T-cell (primary cell): Measurements from ENCODE around the gene C1R. TPM values are rescaled to one million over a fixed set of nuclear protein-coding genes. Genes with fewer than 3 reads are reported as not detected.

Source experiments
- ATAC-seq, 4 experiments: fragments of 200-7000 bp in 3 of 4; fragments of 150-1000 bp in 1 of 4; cut with Tn5 transposase; replicated peaks in 1 of 4; 1 replicate in 3 of 4; 2 replicates in 1 of 4; pipeline ENCODE4 v1.10.0; 2021; ENCODE audit warnings: moderate library complexity in 3 of 4, mild to moderate bottlenecking in 2 of 4, moderate number of reproducible peaks in 1 of 4
- CTCF ChIA-PET, 2 donors: fragments of 300-600 bp; sonication (Branson Sonifier 250); formaldehyde crosslinking; loops; one replicate each; lab custom pipeline; 2022; ENCODE audit warnings: antibody characterized with exemption in 2 of 2; lab: Charles Lee
- POLR2A ChIA-PET, 2 donors: fragments of 300-600 bp; sonication (Branson Sonifier 250); formaldehyde crosslinking; loops; one replicate each; lab custom pipeline; 2022; ENCODE audit warnings: antibody characterized with exemption in 2 of 2; lab: Charles Lee
- DNase-seq, 35 experiments: peaks; one replicate each; pipeline versions ENCODE4 v3.0.0 to v3.0.0-alpha.2; 2013 to 2023
- H3K27ac ChIP-seq: one replicate; pipeline ENCODE4 v1.5.1; 2013; ENCODE audit warnings: low read length
- H3K27me3 ChIP-seq, 2 experiments: replicated peaks in 1 of 2; 1 replicate in 1 of 2; 2 replicates in 1 of 2; pipeline versions ENCODE4 v1.6.1 to v1.7.0; 2013; ENCODE audit warnings: low read length in 1 of 2, mixed read lengths in 1 of 2; ENCODE audit not compliant: control insufficient read depth in 2 of 2, insufficient read depth in 2 of 2; ENCODE audit errors: extremely low read depth in 1 of 2
- H3K36me3 ChIP-seq, 2 donors: 1 replicate in 1 of 2; 2 replicates in 1 of 2; pipeline versions ENCODE4 v1.6.1 to v1.7.0; 2013; ENCODE audit warnings: low read length in 1 of 2; ENCODE audit not compliant: control insufficient read depth in 2 of 2, insufficient read depth in 1 of 2; ENCODE audit errors: extremely low read depth in 1 of 2
- H3K4me1 ChIP-seq, 2 experiments: 1 replicate in 1 of 2; 2 replicates in 1 of 2; pipeline versions ENCODE4 v1.6.1 to v1.7.0; 2013; ENCODE audit warnings: low read length in 2 of 2, mixed read lengths in 1 of 2; ENCODE audit not compliant: insufficient read depth in 2 of 2, control insufficient read depth in 1 of 2; ENCODE audit errors: extremely low read depth in 1 of 2
- H3K4me3 ChIP-seq, 2 donors: 1 replicate in 1 of 2; 2 replicates in 1 of 2; pipeline versions ENCODE4 v1.5.1 to v1.7.0; 2013; ENCODE audit warnings: mild to moderate bottlenecking in 2 of 2, low read length in 1 of 2, moderate library complexity in 1 of 2; ENCODE audit not compliant: control insufficient read depth in 1 of 2; ENCODE audit errors: extremely low read depth in 1 of 2
- H3K9me3 ChIP-seq: 2 replicates; pipeline ENCODE4 v1.7.0; 2013
- H3K27ac Mint-ChIP-seq, 2 donors: one replicate each; pipeline ENCODE4 v1.8.0; 2020 to 2021; ENCODE audit warnings: mild to moderate bottlenecking in 2 of 2, mixed read lengths in 2 of 2
- H3K27me3 Mint-ChIP-seq, 2 donors: one replicate each; pipeline ENCODE4 v1.8.0; 2021 to 2022; ENCODE audit warnings: mixed read lengths in 2 of 2
- H3K36me3 Mint-ChIP-seq: one replicate; pipeline ENCODE4 v1.8.0; 2021; ENCODE audit warnings: mixed read lengths
- H3K4me1 Mint-ChIP-seq, 3 donors: one replicate each; pipeline ENCODE4 v1.8.0; 2020 to 2022; ENCODE audit warnings: mixed read lengths in 3 of 3, mild to moderate bottlenecking in 1 of 3
- H3K4me3 Mint-ChIP-seq, 3 donors: one replicate each; pipeline ENCODE4 v1.8.0; 2020 to 2022; ENCODE audit warnings: mild to moderate bottlenecking in 3 of 3, mixed read lengths in 3 of 3, moderate library complexity in 3 of 3
- H3K9me3 Mint-ChIP-seq, 3 donors: one replicate each; pipeline ENCODE4 v1.8.0; 2020 to 2022; ENCODE audit warnings: mixed read lengths in 3 of 3
- WGBS: methylation state at CpG from one replicate; pipeline ENCODE4 v1.1.5; 2013; ENCODE audit warnings: missing lambda C conversion rate; ENCODE audit not compliant: insufficient coverage; 5-methylcytosine and 5-hydroxymethylcytosine counted together
- total RNA-seq, 35 experiments: library from RNA in 6 of 35; stranded (reverse) in 6 of 35; fragments of 120-200 nt in 1 of 35; gene quantifications; one replicate each; pipeline versions ENCODE4 v1.2.1 to v1.2.4 and lab custom pipeline; 2013 to 2026

Gene C1R
- total RNA-seq, 5 donors from 2014 or later (not counting 1 experiment from before 2014, with no cell fraction given), result 2.2 to 5.9 (median 3.6) TPM

- Histone ChIP-seq H3K4me1 (no peaks in the 10 kb centered on the region), H3K27me3 (no peaks in the 10 kb centered on the region), H3K27ac (no peak overlapping the region), H3K9me3 (no peaks in the 10 kb centered on the region), H3K4me3 (no peak overlapping the region), H3K36me3 (peaks cover 0 to 5% of the 10 kb centered on the region in 2 donors)
- no peaks in the 10 kb centered on the region for H3K27me3 Mint-ChIP-seq
- ChIA-PET CTCF (no interaction called here), POLR2A (no interaction called here)
- H3K27ac Mint-ChIP-seq, result no peak overlapping the region
- peaks cover 18% of the 10 kb centered on the region for H3K36me3 Mint-ChIP-seq
- DNase-seq (no peak), ATAC-seq (no peak)
- H3K9me3 Mint-ChIP-seq, result no peaks in the 10 kb centered on the region
- no peak overlapping the region for H3K4me3 Mint-ChIP-seq
- no peaks in the 10 kb centered on the region for H3K4me1 Mint-ChIP-seq
- no CpG with 5 or more reads among the region's 5 CpGs for WGBS
Measured at GRCh38 chr12:7121324-7121723, 29.1 kb upstream of the C1R start.

GRCh38 chr12:7120166-7120565 is 27.9 kb upstream of the C1R start:
- H3K36me3 ChIP-seq, result peaks cover 0 to 17% of the 10 kb centered on the region in 2 donors
- no peak for ATAC-seq
- CTCF ChIA-PET, result no interaction called here

GRCh38 chr12:7118881-7119280 is 26.6 kb upstream of the C1R start:
- Mint-ChIP-seq H3K9me3 (no peaks in the 10 kb centered on the region), H3K27me3 (no peaks in the 10 kb centered on the region), H3K27ac (no peak overlapping the region), H3K36me3 (peaks cover 29% of the 10 kb centered on the region), H3K4me1 (peaks cover 0 to 3% (median 0%) of the 10 kb centered on the region in 3 donors), H3K4me3 (no peak overlapping the region)
- ChIA-PET CTCF (interaction anchor here in 1 of 2 donors (0.9 kb wide), 1 partner anchor 22 kb away, joined by 3 read pairs; no protein-coding TSS in a partner anchor), POLR2A (no interaction called here)
- Histone ChIP-seq H3K4me3 (no peak overlapping the region), H3K27me3 (no peaks in the 10 kb centered on the region), H3K4me1 (no peaks in the 10 kb centered on the region), H3K27ac (no peak overlapping the region), H3K9me3 (no peaks in the 10 kb centered on the region), H3K36me3 (peaks cover 0 to 25% of the 10 kb centered on the region in 2 donors)
- DNase-seq, result no peak
- no peak for ATAC-seq
- WGBS, result 88% methylated on average over 1 of the region's 3 CpGs

More at GRCh38 chr12:7120166-7120565, 27.9 kb upstream of the C1R start:
- WGBS, result 93% methylated on average over 5 of the region's 5 CpGs
- Mint-ChIP-seq H3K27me3 (no peaks in the 10 kb centered on the region), H3K27ac (no peak overlapping the region), H3K36me3 (peaks cover 24% of the 10 kb centered on the region), H3K4me1 (no peaks in the 10 kb centered on the region), H3K4me3 (no peak overlapping the region), H3K9me3 (no peaks in the 10 kb centered on the region)
- Histone ChIP-seq H3K27ac (no peak overlapping the region), H3K27me3 (no peaks in the 10 kb centered on the region), H3K4me3 (no peak overlapping the region), H3K4me1 (no peaks in the 10 kb centered on the region), H3K9me3 (no peaks in the 10 kb centered on the region)
- no peak for DNase-seq
- POLR2A ChIA-PET, result no interaction called here

GRCh38 chr12:7117670-7118069 is 25.4 kb upstream of the C1R start:
- no peak overlapping the region for H3K4me3 Mint-ChIP-seq
- H3K27me3 Mint-ChIP-seq, result no peaks in the 10 kb centered on the region
- Histone ChIP-seq H3K27me3 (no peaks in the 10 kb centered on the region), H3K27ac (no peak overlapping the region), H3K4me1 (peaks cover 2 to 6% of the 10 kb centered on the region in 2 experiments), H3K36me3 (peaks cover 0 to 25% of the 10 kb centered on the region in 2 donors), H3K4me3 (no peak overlapping the region), H3K9me3 (no peaks in the 10 kb centered on the region)
- peaks cover 5 to 9% (median 5%) of the 10 kb centered on the region in 3 donors for H3K4me1 Mint-ChIP-seq
- DNase-seq, result no peak
- POLR2A ChIA-PET, result no interaction called here
- peaks cover 33% of the 10 kb centered on the region for H3K36me3 Mint-ChIP-seq
- 86% methylated on average over 1 of the region's 3 CpGs for WGBS
- H3K27ac Mint-ChIP-seq, result no peak overlapping the region
- CTCF ChIA-PET, result no interaction called here
- ATAC-seq, result no peak
- no peaks in the 10 kb centered on the region for H3K9me3 Mint-ChIP-seq

- H3K27ac Mint-ChIP-seq, result no peak overlapping the region
- CTCF ChIA-PET, result no interaction called here
Measured at GRCh38 chr12:7116916-7117315, 24.7 kb upstream of the C1R start.

GRCh38 chr12:7116196-7116595 is 24.0 kb upstream of the C1R start:
- Mint-ChIP-seq H3K4me3 (no peak overlapping the region), H3K9me3 (no peaks in the 10 kb centered on the region), H3K4me1 (peaks cover 5 to 9% (median 5%) of the 10 kb centered on the region in 3 donors), H3K36me3 (peaks cover 33% of the 10 kb centered on the region), H3K27me3 (no peaks in the 10 kb centered on the region), H3K27ac (no peak overlapping the region)
- Histone ChIP-seq H3K9me3 (no peaks in the 10 kb centered on the region), H3K4me3 (no peak overlapping the region), H3K27ac (no peak overlapping the region), H3K27me3 (no peaks in the 10 kb centered on the region), H3K4me1 (peaks cover 2 to 6% of the 10 kb centered on the region in 2 experiments), H3K36me3 (peaks cover 0 to 25% of the 10 kb centered on the region in 2 donors)
- CTCF ChIA-PET, result interaction anchor here in 1 of 2 donors (0.6 kb wide), 1 partner anchor 247 kb away, joined by 3 read pairs; no protein-coding TSS in a partner anchor
- no peak for DNase-seq
- ATAC-seq, result no peak
- POLR2A ChIA-PET, result interaction anchor here in 1 of 2 donors (0.6 kb wide), 1 partner anchor 64 kb away, joined by 3 read pairs; no protein-coding TSS in a partner anchor
- WGBS, result no CpG with 5 or more reads among the region's 3 CpGs

More at GRCh38 chr12:7116916-7117315, 24.7 kb upstream of the C1R start:
- DNase-seq (no peak), ATAC-seq (no peak)
- H3K27me3 ChIP-seq, result no peaks in the 10 kb centered on the region
- H3K9me3 ChIP-seq, result no peaks in the 10 kb centered on the region
- Mint-ChIP-seq H3K9me3 (no peaks in the 10 kb centered on the region), H3K27me3 (no peaks in the 10 kb centered on the region), H3K4me3 (no peak overlapping the region), H3K36me3 (peaks cover 33% of the 10 kb centered on the region), H3K4me1 (peaks cover 5 to 9% (median 5%) of the 10 kb centered on the region in 3 donors)
- POLR2A ChIA-PET, result no interaction called here
- H3K27ac ChIP-seq, result no peak overlapping the region
- H3K4me1 ChIP-seq, result peaks cover 2 to 6% of the 10 kb centered on the region in 2 experiments
- H3K36me3 ChIP-seq, result peaks cover 0 to 25% of the 10 kb centered on the region in 2 donors
- WGBS, result 97% methylated on average over 9 of the region's 9 CpGs
- no peak overlapping the region for H3K4me3 ChIP-seq
